NOMO-1 treated with DMSO at 0.1 percent for 48 hours (cell line): ENCODE results near the gene PIM3.

Experiments
- DNase-seq: peaks from one replicate; lab custom pipeline; 2025; ENCODE audit not compliant: unreplicated experiment; lab: John Stamatoyannopoulos, UW

Gene PIM3

DNA sequence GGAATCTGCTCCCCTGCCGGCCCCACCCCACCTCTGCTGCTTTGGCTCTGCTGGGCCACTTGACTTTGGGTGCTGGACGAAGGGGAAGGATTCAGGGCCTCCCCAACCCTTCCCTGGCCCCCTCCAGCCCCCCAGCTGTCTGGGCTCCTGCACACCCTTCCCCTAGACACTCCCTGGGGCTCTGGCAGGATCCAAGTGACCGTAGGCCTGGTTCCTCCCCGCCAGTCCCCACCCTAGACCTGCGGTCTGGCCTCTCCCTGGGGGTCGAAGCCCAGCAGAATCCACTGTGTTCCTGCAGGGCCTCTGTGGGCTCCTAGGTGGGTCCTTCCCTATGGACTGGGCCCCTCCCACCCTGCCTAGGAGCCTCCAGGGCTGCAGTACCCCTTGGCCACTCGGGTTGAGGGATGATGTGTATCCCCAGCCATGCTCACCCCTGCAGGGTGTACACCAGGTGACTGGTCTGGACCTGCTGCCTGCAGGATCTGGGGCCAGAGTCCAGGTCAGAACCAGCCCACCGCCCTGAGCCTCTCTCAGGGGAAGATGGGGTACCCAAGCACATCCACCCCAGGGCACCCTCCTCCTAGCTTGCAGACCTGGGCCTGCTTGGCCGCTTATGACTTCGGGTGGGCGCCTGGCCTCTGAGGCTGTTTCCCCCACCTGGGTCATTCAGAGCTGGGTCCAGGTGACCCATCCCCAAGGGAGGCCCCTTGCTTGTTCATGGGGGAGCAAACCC is 5.6 kb downstream of the PIM3 start:
- DNase-seq: no peak

DNA sequence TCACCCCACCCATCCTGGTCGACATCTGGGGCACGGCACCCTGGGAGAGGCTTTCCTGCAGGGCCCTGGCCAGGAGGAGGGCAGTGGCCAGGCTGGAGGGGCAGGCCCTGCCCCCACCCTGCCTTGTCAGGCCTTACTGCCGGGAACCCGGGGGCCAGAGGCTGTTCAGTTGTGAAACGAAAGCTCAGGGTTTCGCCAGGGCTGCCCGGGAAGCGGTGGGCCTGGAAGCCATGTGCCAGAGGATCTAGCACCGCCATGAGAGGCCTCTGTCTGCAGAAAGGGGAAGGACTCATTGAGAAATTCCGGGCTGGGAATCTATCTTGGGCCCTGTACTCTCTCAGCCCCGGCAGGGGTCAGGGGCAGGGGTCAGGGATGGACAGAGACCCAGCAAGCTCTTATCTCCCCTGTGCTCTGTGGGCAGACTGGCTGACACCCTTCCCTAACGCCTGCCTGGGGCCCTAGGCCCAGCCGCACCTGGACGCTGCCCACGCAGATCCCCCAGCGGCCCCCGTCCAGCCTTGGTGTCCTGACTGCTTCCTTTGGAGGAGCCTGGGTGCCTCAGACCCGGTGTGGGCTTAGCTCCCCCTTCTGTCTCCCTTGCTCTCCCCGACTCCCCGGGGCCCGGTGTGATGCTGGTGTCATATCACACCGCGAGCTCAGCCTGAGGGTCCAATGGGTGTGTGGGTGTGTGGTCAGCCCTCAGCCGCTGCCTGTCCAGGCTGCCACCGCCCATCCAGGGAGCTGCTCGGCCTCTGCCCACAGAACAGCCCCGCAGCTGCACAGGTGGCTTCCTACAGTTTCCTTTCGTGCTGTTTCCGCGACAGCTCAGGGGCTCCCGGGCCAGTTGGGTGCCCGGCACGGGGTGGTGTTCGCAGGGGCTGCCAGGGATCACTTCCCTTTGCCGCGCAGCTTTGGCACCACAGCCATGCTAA is 6.5 kb downstream of the PIM3 start:
- peak; percentile 77 for DNase-seq

DNA sequence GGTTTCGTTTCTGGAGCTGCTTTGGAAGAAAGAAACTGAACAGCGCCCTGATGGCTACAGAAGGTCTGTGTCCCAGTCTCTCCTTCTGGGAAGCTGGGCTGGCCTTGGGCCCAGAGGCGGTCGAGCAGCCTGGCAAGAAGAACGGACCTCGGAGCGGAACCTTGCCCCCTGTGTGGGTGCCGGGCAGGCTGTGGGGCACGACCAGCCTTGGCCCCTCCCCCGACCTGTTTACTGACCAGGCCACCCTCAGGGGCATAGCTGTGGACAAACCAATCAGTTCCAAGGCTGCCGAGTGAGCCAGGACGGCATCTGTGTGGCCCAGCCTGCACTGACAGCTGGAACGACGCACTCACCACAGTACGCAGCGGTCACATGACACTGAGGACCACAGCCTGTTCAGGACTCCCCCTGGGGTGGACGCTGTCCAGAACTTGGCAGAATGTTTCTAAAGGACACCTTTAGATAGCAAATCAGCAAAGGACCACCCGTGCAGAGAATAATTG is 7.2 kb downstream of the PIM3 start:
- DNase-seq: no peak

DNA sequence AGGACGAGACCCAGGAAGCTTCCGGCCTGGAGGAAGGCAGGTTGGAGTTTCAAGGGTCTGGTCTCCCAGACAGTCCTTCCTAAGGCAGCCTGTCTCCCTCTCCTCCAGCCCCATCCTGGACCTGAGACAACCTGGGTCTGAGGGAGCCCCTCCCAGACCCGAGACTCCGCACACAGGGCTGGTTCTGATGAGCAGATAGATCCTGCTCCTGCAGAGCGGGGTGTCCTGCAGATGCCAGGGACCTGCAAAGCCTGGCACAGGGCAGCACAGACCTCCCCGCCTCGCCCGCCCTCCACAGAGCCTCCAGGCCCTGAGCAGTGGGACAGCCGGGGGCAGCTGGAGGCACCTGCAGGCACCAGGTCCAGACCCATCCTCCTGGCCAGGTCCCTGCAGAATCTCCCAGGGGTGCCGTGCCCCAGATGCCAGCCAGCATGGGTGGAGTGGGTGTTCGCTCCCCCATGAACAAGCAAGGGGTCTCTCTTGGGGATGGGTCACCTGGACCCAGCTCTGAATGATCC is 7.8 kb downstream of the PIM3 start:
- no peak for DNase-seq

DNA sequence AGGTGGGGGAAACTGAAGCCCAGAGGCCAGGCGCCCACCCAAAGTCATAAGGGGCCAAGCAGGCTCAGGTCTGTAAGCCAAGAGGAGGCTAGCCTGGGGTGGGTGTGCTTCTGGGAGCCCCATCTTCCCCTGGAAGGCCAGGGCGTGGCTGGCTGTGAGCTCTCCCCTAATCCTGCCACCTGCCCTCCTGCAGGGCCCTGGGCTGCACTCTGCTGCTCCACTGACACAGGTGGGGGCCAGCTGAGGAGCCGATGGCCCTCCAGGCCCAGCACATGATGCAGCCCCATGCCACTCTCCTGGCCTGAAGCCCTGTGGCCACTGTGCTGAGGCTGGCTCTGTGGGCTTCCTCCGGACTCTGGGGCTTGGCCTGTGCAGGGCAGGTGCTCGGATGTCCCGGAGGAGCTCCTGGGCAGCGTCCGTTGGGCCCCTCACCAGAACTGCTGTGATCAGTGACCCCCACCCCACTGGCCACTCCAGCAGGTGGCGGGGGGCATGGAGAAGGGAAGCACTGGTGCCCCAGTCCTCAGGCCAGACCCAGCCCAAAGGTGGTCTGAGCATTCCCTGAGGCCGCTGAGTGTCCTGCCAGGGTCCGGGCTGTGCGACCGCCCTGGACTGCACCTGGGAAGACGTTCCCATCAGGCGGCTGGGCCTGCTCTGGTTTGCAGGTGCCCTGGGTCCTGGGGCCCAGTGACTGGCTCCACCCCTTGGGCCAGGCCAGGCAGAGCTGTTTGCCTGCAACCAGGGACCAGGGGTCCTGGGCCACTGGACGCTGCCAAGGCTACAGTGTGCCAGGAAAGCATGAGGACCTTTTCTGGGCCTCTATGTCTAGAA is 8.5 kb downstream of the PIM3 start:
- no peak for DNase-seq

DNA sequence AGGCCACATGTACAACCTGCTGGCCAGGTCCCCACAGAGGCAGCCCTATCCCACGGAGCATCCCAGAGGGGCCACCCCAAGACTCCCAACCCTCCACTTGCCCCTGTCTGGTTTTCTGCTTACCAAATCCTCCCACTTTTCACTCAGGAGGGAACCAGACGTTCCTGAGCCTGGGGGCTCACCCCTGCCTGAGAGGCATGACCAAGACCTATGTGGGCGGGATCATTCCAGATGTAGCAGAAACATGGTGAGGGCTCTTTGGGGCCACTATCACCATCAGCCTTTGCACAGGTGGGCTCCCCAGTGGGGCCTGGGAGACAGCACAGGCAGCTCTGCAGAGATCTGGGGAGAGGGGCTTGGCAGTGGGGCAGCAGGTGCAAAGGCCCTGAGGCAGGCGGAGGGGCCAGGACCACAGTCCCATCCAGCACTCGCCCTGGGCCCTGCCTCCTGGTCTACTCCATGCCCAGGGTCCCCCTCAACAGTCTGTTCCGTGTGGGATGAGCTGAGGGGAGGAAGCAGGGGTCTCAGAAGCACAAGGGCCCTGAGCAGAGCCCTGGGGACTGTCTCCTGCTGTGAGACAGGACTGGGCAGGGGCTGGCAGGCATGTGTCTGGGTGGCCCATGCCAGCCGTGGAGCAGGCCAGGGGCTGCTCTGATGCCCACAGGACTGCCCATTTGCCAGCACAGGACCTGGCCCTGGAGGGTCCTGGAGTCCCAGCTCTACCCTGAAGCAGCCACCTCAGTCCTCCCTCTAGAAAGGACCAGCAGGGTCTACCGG is 9.4 kb downstream of the PIM3 start:
- DNase-seq: no peak

DNA sequence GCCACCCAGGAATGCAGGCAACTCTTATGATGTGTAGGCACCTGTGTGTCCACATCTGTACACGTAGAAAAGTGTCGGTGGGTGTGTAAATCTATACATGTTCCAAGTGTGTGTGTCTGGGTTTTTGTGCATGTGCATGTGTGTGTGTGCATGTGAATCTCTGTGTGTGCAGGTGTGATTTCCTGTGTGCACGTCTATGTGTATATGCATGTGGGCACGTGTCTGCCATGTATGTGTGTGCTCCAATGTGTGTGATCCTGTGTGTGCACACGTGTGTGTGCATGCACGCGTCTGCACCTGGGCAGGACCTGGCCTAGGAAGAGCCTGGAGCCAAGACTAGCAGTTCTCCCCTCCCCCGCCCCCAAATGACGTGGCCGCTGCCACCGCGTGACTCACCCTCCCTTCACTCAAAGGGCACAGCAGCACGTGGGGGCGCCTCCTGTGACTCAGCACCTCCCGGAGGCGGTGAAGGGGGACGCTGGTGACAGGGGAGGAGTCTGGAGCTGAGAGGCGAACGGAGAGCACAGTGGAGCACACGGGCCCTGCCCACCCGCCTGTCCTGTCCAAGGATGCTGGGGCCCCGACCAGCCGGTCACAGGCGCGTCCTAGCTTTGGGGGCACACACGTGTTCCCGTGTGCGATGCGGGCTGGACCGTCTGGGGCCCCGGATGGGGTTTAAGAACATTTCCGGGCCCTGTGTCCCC is 10.1 kb downstream of the PIM3 start:
- peak; percentile 99 for DNase-seq

DNA sequence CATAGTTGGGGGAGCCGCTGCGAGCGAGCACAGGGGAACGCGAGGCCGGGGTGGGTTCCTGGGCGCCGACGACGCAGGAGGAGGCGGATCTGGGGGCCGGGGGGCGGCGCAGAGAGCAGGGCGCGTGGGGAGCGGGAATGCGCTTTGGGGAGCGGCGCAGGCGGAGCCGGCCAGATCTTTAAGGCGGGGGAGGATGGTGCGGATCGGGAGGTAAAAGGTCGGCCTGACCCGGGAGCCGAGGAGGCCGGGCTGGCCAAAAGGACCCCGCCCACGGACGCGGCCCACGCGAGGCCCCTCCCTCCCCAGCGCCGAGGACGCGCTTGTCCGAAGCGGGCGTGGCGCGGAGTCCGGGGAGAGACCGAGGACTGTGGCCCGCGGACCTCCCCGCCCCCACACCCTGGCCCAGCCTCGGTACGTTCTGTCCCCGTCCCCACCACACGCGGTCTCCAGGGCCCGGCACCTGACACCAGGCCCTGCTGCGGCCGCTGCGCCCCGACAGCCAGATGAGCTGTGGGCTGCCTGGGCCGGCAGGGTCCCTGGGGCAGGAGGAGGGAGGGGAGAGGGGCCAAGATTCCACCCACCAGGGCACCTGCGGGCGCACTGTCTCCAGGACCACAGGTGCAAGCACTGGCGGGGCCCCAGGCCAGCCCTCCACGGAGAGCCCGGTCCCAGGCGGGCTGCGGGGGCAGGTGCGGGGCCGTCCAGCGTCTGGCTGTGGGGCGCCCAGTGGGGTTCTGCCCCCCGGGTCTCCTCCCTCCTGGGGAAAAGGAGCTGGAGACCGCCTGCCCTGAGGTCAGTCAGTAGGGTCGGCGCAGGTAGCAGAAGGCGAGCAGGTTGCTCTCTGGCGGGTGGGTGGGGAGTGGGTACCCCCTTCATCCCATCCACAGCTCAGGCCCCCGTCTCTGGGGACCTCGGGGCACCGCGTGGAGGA is 10.9 kb downstream of the PIM3 start:
- peak; percentile 60 for DNase-seq

DNA sequence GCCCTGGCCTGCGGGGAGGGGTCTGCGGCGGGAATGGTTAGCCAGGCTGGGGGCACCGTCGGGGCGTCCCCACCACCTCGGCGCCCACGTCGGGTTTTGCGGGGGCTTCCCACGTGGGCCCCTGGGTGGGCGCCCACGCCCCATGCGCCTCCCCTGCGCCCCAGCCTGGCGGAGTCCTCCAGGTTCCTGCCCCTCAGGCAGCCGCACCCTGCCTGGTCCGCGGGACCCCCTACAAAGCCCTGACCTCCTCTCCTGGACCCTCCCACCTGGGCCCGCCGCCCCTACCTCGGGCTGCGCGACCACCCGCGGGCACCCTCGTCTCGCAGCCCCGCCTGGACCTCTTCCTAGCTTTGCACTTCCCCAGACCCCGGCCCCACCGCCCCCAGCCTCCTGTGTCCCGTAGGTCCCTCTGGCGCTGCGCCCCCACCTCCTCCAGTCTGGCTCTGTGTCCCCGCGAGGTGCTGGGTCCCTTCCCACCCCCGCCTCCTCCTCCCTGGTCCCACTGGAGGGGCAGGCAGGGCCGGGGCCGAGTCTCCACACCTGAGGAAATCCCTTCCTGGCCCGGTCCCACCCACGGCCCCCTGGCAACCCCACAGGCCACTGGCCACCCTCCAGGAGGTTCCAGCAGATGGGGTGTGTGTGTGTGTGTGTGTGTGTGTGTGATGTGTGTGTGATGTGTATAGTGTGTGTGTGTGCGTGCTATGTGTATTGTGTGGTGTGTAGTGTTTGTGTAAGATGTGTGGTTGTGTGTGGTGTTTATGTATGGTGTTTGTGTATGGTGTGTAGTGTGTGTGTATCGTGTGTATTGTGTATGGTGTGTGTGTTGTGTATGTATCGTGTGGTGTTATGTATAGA is 11.8 kb downstream of the PIM3 start:
- DNase-seq: no peak

DNA sequence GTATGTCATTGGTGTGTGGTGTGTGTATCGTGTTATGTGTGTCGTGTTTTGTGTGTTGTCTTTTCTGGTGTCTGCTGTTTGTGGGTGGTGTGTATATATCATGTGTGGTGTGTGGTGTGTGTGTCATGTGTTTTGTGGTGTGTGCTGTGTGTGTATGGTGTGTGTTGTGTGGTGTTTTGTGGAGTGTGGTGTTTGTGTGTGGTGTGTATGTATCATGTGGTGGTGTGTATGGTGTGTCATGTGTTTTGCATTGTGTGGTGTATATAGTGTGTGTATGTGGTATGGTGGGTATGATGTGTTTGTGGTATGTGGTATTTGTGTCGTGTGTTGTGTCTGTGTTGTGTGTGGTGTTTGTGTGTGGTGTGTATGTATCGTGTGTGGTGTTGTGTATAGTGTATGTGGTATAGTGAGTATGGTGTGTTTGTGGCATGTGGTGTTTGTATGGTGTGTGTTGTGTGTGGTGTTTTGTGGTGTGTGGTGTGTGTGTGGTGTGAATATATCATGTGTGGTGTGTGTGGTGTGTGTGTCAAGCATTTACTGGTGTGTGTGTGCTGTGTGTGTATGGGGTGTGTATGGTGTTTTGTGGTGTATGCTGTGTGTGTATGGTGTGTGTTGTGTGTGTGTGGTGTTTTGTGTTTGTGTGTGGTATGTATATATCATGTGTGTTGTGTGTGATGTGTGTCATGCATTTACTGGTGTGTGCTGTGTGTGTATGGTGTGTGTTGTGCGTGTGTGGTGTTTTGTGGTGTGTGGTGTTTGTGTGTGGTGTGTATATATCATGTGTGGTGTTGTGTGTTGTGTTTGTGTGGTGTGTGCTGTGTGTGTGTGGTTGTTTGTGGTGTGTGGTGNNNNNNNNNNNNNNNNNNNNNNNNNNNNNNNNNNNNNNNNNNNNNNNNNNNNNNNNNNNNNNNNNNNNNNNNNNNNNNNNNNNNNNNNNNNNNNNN is 12.7 kb downstream of the PIM3 start:
- no peak for DNase-seq

DNA sequence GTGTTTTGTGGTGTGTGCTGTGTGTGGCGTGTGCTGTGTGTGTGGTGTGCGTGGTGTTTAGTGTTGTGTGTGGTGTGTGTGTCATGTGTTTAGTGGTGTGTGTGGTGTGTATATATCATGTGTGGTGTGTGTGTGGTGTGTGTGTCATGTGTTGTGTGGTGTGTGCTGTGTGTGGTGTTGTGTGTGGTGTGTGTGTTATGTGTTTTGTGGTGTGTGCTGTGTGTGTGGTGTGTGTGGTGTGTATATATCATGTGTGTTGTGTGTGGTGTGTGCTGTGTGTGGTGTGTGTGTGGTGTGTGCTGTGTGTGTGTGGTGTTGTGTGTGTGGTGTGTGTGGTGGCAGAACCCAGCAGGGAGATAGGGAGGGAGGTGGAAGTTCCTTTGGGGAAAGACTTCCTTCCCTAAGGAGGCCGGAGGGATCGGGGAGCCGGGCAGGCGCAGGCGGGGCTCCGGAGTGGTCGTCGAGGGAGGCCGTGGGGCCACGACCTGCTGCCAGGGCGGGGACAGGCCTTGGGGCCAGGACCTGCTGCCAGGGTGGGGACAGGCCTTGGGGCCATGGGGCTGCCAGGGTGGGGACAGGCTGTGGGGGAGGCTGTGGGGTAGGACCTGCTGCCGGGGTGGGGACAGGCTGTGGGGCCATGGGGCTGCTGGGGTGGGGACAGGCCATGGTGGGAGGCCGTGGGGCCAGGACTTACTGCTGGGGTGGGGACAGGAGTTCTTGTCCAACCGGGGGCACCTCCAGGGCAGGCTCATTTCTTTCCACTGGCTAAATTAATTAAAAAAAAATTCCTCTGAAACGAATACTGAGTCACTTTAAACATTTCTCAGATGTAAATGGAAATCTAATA is 15.2 kb downstream of the PIM3 start:
- no peak for DNase-seq

DNA sequence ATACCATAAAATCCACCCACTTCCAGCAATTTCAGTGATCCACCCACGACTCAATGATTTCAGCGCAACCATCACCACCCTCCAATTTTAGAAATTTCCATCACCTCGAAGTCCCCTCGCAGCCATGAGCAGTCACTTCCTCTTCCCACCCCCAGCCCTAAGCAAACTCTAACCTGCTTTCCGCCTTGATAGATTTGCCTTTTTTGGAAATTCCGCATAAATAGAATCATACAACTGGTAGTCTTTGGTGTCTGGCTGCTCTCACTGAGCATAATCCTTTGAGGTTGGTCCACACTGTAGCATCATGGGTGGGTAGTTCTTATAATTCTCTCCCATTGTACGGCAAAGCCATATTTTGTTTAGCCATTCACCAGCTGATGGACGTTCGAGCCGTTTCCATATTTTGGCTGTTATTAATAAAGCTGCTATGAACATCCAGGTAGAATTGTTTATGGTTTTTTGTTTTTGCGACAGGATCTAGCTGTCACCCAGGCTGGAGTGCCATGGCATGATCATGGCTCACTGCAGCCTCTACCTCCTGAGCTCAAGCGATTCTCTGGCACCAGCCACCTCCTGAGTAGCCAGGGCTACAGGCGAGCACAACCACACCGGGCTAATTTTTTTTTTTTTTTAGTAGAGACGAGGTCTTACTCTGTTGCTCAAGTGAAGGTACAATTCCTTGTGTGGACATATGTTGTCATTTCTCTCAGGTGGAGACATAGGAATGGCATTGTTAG is 16.0 kb downstream of the PIM3 start:
- peak; percentile 73 for DNase-seq

DNA sequence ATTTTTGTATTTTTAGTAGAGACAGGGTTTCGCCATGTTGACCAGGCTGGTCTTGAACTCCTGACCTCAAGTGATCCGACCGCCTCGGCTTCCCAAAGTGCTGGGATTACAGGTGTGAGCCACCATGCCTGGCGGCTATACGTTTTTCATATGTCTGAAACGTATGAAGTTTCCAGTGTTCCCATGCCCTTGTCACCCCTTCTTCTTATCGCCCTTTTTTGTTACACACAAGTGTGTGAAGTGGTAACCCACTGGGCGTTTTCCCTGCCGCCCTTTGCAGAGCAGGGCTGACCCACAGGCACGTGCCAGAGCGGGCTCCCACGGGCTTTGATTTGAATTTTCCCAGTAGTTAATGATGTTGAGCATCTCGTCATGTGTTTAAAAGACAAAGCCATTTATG is 17.0 kb downstream of the PIM3 start:
- DNase-seq: no peak

DNA sequence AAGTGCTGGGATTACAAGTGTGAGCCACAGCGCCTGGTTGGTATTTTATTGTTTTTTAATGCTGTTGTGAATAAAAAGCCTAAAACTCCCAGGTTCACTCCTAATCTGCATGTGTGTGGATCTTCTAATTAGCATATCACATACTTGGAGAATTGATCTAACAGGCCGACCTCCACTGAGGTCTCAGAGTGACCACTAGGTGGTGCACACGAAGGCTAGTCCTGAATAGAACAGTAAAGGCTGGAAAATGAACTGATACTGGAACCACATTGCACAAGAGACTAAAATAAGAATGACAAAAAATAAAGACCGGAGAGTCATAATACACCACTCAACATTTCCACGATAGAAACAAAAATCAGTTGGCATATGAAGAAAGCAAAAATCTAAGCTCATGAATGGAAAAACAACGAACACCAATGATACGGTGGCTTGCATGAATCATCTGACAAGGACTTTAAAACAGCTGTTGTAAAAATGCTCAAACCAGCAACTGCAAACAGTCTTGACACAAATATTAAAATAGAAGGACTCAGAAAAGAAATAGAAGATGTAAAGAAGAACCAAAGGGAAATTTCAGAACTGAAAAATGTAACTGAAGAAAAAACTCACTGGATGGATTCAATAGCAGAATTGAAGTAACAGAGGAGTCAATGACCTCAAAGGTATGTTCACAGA is 19.2 kb downstream of the PIM3 start:
- DNase-seq: peak; percentile 52
